Vagina (tissue), 2 donors: ENCODE data around the gene MYO1F. TPM values are rescaled to one million over a fixed set of nuclear protein-coding genes. Genes with fewer than 3 reads are reported as not detected.
A peak's percentile ranks its signal among the peaks of the same experiment; 100 is the strongest.

Source experiments
- DNase-seq, 2 donors: peaks; one replicate each; pipeline ENCODE4 v3.0.0-alpha.2; 2017; ENCODE audit errors: extremely low spot score in 2 of 2
- H3K27ac ChIP-seq: fragments of 200-600 bp; sonication (generic); one replicate; pipeline ENCODE4 v1.5.1; 2019
- H3K27me3 ChIP-seq: fragments of 200-600 bp; sonication (generic); one replicate; pipeline ENCODE4 v1.5.1; 2019
- H3K36me3 ChIP-seq, 2 donors: fragments of 200-600 bp; sonication (generic); one replicate each; pipeline ENCODE4 v1.5.1; 2017 to 2019
- H3K4me1 ChIP-seq: fragments of 200-600 bp; sonication (generic); one replicate; pipeline ENCODE4 v1.5.1; 2019
- H3K4me3 ChIP-seq, 2 donors: fragments of 200-600 bp; sonication (generic); 1 replicate in 1 of 2; 2 replicates in 1 of 2; pipeline ENCODE4 v1.5.1; 2016 to 2019
- H3K9me3 ChIP-seq: fragments of 200-600 bp; sonication (generic); one replicate; pipeline ENCODE4 v1.5.1; 2019
- POLR2A ChIP-seq, 2 donors: fragments of 450-650 bp; IDR thresholded peaks; one replicate each; pipeline ENCODE4 v1.6.1; 2017; ENCODE audit warnings: antibody characterized with exemption in 2 of 2, mild to moderate bottlenecking in 2 of 2, moderate library complexity in 2 of 2
- POLR2AphosphoS5 ChIP-seq, 2 donors: sonication (generic); formaldehyde crosslinking; IDR thresholded peaks; one replicate each; pipeline ENCODE4 v1.9.0; 2017; ENCODE audit warnings: antibody characterized with exemption in 2 of 2, mild to moderate bottlenecking in 2 of 2, low read depth in 1 of 2; ENCODE audit not compliant: insufficient read depth in 1 of 2
- intact Hi-C: fragments of 100-400 bp; cut with DNase I; formaldehyde crosslinking; loops from one replicate; pipeline ENCODE4 v1.15.1; 2023
- total RNA-seq: library from RNA; depleted of rRNA; stranded (reverse); fragments of >200 nt; gene quantifications from one replicate; pipeline ENCODE4 v1.2.3, GENCODE V29; 2016
- TF ChIP-seq, protein P1 (sequence below), 3 experiments: fragments of 450-650 bp in 2 of 3; fragments of 200-600 bp in 1 of 3; sonication (generic) in 1 of 3; IDR thresholded peaks; one replicate each; pipeline ENCODE4 v1.5.1; 2017 to 2019; ENCODE audit warnings: antibody characterized with exemption in 3 of 3, mild to moderate bottlenecking in 2 of 3, moderate library complexity in 2 of 3

Gene MYO1F
- total RNA-seq, 1 donor from 2014 or later: 20.4 TPM

DNA sequence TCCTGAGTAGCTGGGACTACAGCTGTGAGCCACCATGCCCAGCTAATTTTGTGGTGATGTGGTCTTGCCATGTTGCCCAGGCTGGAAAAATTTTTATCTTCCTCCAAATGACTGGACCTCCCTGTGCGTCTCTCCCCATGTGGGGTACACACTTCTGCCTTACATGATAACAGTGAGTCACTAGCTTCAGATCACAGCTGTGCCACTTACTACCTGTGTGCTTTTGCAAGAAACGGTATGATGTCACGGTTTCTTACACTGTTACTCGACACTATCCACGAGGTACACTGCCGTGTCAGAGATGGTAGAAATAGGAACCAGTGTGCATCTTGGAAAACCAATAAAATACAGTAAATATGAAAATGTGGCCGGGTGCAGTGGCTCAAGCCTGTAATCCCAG is 45.8 kb downstream of the MYO1F start:
- no peak for DNase-seq
- no peak for TF ChIP-seq POLR2A (IDR thresholded peaks at IDR 0.05)
- no peak for TF ChIP-seq POLR2AphosphoS5 (IDR thresholded peaks at IDR 0.05; ENCODE audit: insufficient read depth in 1 of 2, low read depth in 1 of 2)
- TF ChIP-seq, protein P1, sequence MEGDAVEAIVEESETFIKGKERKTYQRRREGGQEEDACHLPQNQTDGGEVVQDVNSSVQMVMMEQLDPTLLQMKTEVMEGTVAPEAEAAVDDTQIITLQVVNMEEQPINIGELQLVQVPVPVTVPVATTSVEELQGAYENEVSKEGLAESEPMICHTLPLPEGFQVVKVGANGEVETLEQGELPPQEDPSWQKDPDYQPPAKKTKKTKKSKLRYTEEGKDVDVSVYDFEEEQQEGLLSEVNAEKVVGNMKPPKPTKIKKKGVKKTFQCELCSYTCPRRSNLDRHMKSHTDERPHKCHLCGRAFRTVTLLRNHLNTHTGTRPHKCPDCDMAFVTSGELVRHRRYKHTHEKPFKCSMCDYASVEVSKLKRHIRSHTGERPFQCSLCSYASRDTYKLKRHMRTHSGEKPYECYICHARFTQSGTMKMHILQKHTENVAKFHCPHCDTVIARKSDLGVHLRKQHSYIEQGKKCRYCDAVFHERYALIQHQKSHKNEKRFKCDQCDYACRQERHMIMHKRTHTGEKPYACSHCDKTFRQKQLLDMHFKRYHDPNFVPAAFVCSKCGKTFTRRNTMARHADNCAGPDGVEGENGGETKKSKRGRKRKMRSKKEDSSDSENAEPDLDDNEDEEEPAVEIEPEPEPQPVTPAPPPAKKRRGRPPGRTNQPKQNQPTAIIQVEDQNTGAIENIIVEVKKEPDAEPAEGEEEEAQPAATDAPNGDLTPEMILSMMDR (IDR thresholded peaks at IDR 0.05): no peak
- H3K9me3 ChIP-seq: no peaks in the 10 kb centered on the region
- H3K27me3 ChIP-seq: no peaks in the 10 kb centered on the region
- intact Hi-C loops: no loop called here
- peaks cover 10% of the 10 kb centered on the region for H3K4me1 ChIP-seq
- H3K4me3 ChIP-seq: no peak overlapping the region
- H3K27ac ChIP-seq: no peak overlapping the region
- H3K36me3 ChIP-seq: no peaks in the 10 kb centered on the region

DNA sequence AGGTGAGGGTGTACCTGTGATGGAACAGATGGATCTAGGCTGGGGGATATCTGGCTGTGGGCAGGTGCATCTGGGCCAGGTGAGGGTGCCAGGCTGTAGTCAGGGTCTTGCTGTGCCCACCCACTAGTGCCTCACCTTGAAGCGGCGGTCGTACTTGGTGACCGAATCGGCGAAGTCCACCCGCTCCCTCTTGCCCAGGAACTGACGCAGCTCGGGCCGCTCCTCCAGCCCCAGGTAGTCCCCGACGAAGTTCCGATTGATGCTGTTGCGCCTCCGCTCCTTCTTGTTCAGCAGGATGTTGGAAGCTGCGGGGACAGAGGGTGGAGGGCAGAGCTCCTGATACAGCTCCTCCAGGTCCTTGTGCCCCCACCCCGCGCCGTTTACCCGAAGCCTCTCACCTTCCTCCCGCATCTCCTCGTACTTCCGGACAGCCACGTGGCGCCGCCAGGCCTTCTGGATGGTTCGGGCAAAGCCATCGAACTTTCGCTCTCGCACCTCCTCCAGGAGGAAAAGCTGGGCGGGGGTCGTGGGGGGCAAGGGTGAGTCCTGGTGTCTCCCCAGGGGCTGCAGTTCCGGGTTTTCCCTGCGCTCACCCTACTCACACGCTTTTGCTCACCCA is 47.1 kb downstream of the MYO1F start:
- Histone ChIP-seq H3K27me3 (no peaks in the 10 kb centered on the region), H3K4me3 (no peak overlapping the region), H3K4me1 (peaks cover 12% of the 10 kb centered on the region), H3K9me3 (no peaks in the 10 kb centered on the region), H3K27ac (no peak overlapping the region), H3K36me3 (no peaks in the 10 kb centered on the region)
- intact Hi-C loops: no loop called here
- DNase-seq: no peak
- no peak for TF ChIP-seq POLR2A (IDR thresholded peaks at IDR 0.05)
- TF ChIP-seq POLR2AphosphoS5 (IDR thresholded peaks at IDR 0.05; ENCODE audit: insufficient read depth in 1 of 2, low read depth in 1 of 2): no peak
- TF ChIP-seq, protein P1 (IDR thresholded peaks at IDR 0.05): no peak

DNA sequence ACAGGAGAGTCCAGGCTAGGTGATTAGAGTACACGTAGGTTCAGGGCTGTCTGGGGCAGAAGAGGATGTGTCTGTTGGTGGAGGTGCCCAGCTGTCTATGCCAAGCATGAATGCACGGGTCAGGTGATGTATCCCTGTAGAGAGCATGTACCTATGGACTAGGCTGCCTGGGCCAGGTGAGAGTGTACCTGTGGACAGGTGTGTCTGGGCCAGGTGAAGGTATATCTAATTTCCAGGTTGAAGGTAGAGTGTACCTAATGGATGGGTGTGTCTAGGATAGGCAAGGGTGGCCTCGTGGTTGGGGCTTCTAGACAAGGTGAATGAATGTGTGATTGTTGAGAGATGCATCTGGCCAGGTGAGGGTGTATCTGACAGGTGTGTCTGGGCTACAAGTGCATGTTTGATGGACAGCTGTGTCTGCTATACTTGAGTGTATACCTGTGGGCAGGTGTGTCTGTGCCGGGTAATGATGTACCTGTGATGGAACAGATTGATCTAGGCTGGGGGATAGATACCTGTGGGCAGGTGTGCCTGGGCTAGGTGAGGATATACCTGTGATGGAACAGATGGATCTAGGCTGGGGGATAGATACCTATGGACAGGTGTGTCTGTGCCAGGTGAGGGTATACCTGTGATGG is 47.8 kb downstream of the MYO1F start:
- H3K4me3 ChIP-seq: no peak overlapping the region
- peaks cover 12% of the 10 kb centered on the region for H3K4me1 ChIP-seq
- TF ChIP-seq POLR2A (IDR thresholded peaks at IDR 0.05): no peak
- no peak for TF ChIP-seq POLR2AphosphoS5 (IDR thresholded peaks at IDR 0.05; ENCODE audit: insufficient read depth in 1 of 2, low read depth in 1 of 2)
- no peaks in the 10 kb centered on the region for H3K27me3 ChIP-seq
- intact Hi-C loops: no loop called here
- DNase-seq: no peak
- H3K9me3 ChIP-seq: no peaks in the 10 kb centered on the region
- H3K27ac ChIP-seq: no peak overlapping the region
- H3K36me3 ChIP-seq: no peaks in the 10 kb centered on the region

DNA sequence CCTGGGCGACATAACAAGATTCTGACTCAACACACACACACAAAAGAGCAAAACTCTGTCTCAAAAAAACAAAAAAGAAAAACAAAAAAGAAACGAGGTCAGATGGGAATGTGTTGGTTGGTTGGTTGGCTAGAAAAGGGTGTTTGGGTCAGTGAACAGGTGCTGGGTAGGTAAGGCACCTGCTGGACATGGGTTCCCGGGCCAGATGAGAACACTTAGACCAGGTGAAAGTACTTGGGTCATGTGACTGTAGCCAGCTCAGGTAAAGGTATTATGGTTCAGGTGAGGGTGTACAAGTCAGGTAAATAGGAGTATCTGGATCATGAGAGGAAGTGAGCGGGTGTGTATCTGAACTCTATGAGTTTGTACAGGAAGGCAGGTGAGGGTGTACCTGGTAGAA is 48.7 kb downstream of the MYO1F start:
- TF ChIP-seq POLR2A (IDR thresholded peaks at IDR 0.05) (no peak), POLR2AphosphoS5 (IDR thresholded peaks at IDR 0.05; ENCODE audit: insufficient read depth in 1 of 2, low read depth in 1 of 2) (no peak)
- TF ChIP-seq, protein P1 (IDR thresholded peaks at IDR 0.05): no peak
- no peaks in the 10 kb centered on the region for H3K9me3 ChIP-seq
- no peaks in the 10 kb centered on the region for H3K36me3 ChIP-seq
- H3K27me3 ChIP-seq: no peaks in the 10 kb centered on the region
- intact Hi-C loops: no loop called here
- DNase-seq: no peak
- no peak overlapping the region for H3K27ac ChIP-seq
- no peak overlapping the region for H3K4me3 ChIP-seq
- peaks cover 12% of the 10 kb centered on the region for H3K4me1 ChIP-seq

DNA sequence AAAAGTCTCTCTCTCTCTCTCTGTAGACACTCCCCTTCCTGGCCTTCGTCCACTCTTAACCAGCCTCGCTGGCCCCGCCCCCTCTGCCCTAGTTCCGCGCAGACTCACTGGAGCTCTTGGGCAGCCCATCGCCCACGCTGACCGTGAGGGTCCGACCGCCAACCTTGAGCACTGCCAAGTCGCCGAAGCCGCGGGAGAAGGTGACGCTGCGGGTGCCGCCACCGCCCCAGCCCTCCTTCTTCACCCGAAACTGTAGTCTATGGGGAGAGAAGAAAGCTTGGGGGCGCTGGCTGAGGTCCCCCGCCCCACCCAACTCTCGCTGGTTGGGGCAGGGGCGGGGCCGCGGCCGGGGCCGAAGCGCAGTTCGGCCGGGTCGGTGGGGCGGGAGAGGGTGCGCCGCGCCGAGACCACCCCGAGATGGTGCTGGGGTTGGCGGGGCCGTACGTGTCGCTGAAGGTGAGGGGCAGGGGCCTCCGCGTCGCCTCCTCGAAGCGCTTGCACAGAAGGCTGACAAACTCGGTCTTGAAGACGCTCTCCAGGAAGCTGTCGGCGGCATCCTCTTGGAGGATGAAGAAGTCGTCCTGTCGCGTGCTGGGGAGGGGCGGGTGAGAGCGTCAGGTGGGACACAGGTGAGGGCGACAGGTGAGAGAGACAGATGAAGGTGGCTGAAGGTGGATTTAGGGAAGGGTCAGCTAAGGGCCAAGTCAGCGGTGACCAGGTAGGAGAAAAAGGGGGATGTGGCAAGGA is 50.7 kb downstream of the MYO1F start:
- DNase-seq: no peak
- peak in 1 of 2 donors; percentile 49 for TF ChIP-seq POLR2A (IDR thresholded peaks at IDR 0.05)
- peak; percentile 33 to 91 for TF ChIP-seq POLR2AphosphoS5 (IDR thresholded peaks at IDR 0.05; ENCODE audit: insufficient read depth in 1 of 2, low read depth in 1 of 2)
- TF ChIP-seq, protein P1 (IDR thresholded peaks at IDR 0.05): no peak
- Histone ChIP-seq H3K27me3 (no peaks in the 10 kb centered on the region), H3K4me3 (peak overlapping the region; percentile 47 to 86), H3K9me3 (no peaks in the 10 kb centered on the region), H3K27ac (peak overlapping the region; percentile 95), H3K36me3 (no peaks in the 10 kb centered on the region), H3K4me1 (peaks cover 12% of the 10 kb centered on the region)
- intact Hi-C loops: no loop called here
